ENCODE data around the gene B9D2. TPM values are rescaled to one million over a fixed set of nuclear protein-coding genes. Genes with fewer than 3 reads are reported as not detected.
A peak's percentile ranks its signal among the peaks of the same experiment; 100 is the strongest.

B9D2 gene, protein sequence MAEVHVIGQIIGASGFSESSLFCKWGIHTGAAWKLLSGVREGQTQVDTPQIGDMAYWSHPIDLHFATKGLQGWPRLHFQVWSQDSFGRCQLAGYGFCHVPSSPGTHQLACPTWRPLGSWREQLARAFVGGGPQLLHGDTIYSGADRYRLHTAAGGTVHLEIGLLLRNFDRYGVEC
- 7.6 TPM for total RNA-seq (ENCODE audit: unreplicated experiment)
- long read RNA-seq, partial matches to known transcripts, result 0 of 4 reads
- long read RNA-seq, other reads (novel, unspliced or antisense), result 0 of 4 reads

DNA sequence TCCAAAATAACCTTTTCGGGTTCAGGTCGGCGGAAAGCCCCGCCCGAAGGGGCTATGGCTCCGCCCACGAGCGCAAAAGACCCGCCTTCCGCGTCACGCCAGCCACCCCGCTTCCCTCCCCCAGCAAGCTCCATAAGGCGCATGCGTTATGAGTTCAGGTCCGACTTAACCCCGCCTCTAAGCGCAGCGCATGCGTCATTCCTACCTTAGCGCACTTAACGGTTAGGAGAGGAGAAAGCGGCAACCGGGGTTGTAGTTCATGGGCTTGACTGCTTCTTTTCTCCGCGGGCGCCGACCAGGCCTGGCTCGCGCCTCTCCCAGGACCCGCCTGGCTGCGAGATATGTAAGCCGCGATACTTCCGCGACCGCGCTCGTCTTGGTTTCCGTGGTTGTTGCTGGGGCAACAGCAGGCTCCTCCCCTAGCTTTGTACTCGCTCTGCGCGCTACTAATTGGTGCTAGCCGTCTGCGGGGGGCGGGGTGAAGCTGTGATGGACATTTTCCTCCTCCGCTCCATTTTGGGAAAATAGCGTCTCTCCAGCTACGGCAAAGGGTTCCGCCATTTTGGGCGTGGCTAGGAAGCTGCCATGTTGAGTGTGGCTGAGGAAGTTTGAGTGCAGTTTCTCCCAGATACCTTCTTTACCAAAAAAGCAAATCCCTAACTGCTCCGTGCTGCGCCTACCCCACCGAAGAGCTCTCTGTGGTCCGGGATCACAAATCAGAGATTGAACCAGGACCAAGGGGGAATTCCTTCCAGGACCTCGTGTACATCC, at the start of gene B9D2:
Gene B9D2, minus strand, starts transcription at position 397 of the 771 bp plus-strand sequence. CDS start 630 bp downstream, outside the sequence.
- peak within 1 kb of the TSS; percentile 96 for H3K27ac Mint-ChIP-seq (ENCODE audit: unreplicated experiment)
- TF ChIP-seq, protein P1, sequence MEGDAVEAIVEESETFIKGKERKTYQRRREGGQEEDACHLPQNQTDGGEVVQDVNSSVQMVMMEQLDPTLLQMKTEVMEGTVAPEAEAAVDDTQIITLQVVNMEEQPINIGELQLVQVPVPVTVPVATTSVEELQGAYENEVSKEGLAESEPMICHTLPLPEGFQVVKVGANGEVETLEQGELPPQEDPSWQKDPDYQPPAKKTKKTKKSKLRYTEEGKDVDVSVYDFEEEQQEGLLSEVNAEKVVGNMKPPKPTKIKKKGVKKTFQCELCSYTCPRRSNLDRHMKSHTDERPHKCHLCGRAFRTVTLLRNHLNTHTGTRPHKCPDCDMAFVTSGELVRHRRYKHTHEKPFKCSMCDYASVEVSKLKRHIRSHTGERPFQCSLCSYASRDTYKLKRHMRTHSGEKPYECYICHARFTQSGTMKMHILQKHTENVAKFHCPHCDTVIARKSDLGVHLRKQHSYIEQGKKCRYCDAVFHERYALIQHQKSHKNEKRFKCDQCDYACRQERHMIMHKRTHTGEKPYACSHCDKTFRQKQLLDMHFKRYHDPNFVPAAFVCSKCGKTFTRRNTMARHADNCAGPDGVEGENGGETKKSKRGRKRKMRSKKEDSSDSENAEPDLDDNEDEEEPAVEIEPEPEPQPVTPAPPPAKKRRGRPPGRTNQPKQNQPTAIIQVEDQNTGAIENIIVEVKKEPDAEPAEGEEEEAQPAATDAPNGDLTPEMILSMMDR (IDR thresholded peaks at IDR 0.05; ENCODE audit: partially characterized antibody, unreplicated experiment), result no peak
- no peaks in the 10 kb centered on the region for H3K9me3 Mint-ChIP-seq (ENCODE audit: unreplicated experiment)
- H3K4me1 Mint-ChIP-seq (ENCODE audit: low read depth, unreplicated experiment), result no peaks in the 10 kb centered on the region
- H3K27me3 Mint-ChIP-seq (ENCODE audit: unreplicated experiment), result peaks cover 6% of the 10 kb centered on the region
- H3K36me3 Mint-ChIP-seq (ENCODE audit: unreplicated experiment), result no peaks in the 10 kb centered on the region
- H3K4me3 Mint-ChIP-seq (ENCODE audit: unreplicated experiment), result peak within 1 kb of the TSS; percentile 94
- DNase-seq, result peak; percentile 96

DNA sequence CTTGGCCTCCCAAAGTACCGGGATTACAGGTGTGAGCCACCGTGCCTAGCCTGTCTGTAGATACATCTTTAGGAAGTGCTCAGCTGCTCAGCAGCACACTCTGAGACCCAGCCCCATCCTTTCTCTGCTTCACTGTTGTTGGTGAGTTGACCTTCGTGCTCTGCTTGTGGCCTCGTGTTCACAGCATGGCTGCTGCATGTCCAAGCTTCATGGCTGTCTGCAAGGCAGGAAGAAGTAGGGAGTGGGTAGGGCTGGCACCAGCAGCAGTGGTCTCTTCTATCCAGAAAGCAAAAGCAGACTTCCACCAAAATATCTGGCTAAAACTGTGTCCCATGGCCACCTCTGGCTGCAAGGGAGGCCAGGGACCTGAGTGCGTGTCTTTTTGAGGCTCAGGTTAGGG, 49.0 kb upstream of the B9D2 start:
- H3K36me3 Mint-ChIP-seq (ENCODE audit: unreplicated experiment), result no peaks in the 10 kb centered on the region
- no peak for DNase-seq
- peaks cover 5% of the 10 kb centered on the region for H3K27me3 Mint-ChIP-seq (ENCODE audit: unreplicated experiment)
- H3K4me3 Mint-ChIP-seq (ENCODE audit: unreplicated experiment), result no peak overlapping the region
- H3K9me3 Mint-ChIP-seq (ENCODE audit: unreplicated experiment), result peaks cover 2% of the 10 kb centered on the region
- no peaks in the 10 kb centered on the region for H3K4me1 Mint-ChIP-seq (ENCODE audit: low read depth, unreplicated experiment)
- TF ChIP-seq, protein P1 (IDR thresholded peaks at IDR 0.05; ENCODE audit: partially characterized antibody, unreplicated experiment), result no peak
- H3K27ac Mint-ChIP-seq (ENCODE audit: unreplicated experiment), result no peak overlapping the region

DNA sequence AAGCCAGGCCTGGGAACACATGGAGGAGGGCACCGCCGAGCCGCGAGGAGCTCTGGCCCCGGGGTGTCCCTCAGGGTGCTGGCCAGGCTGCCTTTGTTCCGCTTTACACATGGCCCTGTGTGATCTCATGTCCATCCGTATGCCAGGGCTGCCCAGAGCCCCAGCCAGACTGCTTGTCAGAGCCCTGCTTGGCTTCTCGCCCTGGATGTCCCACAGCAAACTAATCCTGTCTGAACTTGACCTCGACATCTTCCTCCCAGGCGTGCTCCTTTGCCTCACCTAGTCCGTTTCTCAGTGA, 48.0 kb upstream of the B9D2 start:
- no peak for DNase-seq
- peaks cover 3% of the 10 kb centered on the region for H3K27me3 Mint-ChIP-seq (ENCODE audit: unreplicated experiment)
- H3K27ac Mint-ChIP-seq (ENCODE audit: unreplicated experiment), result no peak overlapping the region

DNA sequence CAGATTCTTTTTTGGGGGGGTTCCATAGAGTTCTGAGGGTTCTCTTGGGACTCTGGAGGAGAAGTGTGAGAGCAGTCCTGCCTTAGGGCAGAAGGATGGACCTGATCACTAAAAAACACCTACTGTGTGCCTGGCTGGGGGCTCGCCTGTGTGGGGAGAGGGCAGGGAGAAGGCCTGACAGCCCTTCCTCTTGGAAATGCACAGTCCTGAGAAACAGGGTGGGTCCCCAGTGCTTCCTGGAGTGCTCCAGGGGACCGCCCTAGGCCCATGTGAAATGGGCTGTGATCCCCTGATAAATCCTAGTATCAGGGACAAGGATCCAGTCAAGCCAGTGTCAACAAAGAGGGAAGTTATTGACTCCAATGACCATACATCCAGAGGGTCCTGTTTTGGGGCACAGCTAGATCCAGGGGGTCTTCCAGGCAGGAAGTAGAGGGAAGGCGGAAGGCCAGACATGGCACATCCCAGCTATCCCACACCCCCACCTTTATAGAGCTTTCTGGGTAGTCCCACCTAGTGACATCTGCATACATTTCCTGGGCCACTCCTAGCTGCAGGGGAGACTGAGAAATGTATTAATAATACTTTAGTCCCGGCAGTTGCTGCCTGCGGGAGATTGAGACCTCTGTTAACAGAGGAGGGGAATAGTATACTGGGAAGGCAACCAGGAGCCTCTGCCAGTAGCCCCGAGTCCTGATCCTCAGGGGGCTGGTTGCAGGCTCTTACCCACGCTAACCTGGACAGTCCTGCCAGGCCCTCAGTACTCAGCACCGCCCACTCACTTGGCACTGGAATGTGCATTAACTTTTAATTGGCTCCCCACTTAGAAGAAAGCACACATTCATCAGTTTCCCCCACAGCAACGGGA, 47.4 kb upstream of the B9D2 start:
- TF ChIP-seq, protein P1 (IDR thresholded peaks at IDR 0.05; ENCODE audit: partially characterized antibody, unreplicated experiment), result no peak
- no peaks in the 10 kb centered on the region for H3K4me1 Mint-ChIP-seq (ENCODE audit: low read depth, unreplicated experiment)
- H3K9me3 Mint-ChIP-seq (ENCODE audit: unreplicated experiment), result peaks cover 2% of the 10 kb centered on the region
- no peak overlapping the region for H3K4me3 Mint-ChIP-seq (ENCODE audit: unreplicated experiment)
- H3K36me3 Mint-ChIP-seq (ENCODE audit: unreplicated experiment), result no peaks in the 10 kb centered on the region
- H3K27ac Mint-ChIP-seq (ENCODE audit: unreplicated experiment), result no peak overlapping the region
- DNase-seq, result no peak
- H3K27me3 Mint-ChIP-seq (ENCODE audit: unreplicated experiment), result peaks cover 3% of the 10 kb centered on the region

More for the DNA sequence above, 48.0 kb upstream of the B9D2 start:
- Mint-ChIP-seq H3K4me3 (ENCODE audit: unreplicated experiment) (no peak overlapping the region), H3K4me1 (ENCODE audit: low read depth, unreplicated experiment) (no peaks in the 10 kb centered on the region), H3K9me3 (ENCODE audit: unreplicated experiment) (peaks cover 2% of the 10 kb centered on the region), H3K36me3 (ENCODE audit: unreplicated experiment) (no peaks in the 10 kb centered on the region)
- TF ChIP-seq, protein P1 (IDR thresholded peaks at IDR 0.05; ENCODE audit: partially characterized antibody, unreplicated experiment), result no peak
